GM18868 (cell line): ENCODE results near the gene PHAX.
"Not testable (repeated sequence)": the region's sequence is repeated elsewhere in the genome, so short reads cannot be mapped to it uniquely, and the experiment has no call there.

Source experiments
- ATAC-seq: cut with Tn5 transposase; IDR thresholded peaks from one replicate; pipeline ENCODE4 v1.9.1; 2021; ENCODE audit warnings: mild to moderate bottlenecking, moderate library complexity; ENCODE audit not compliant: unreplicated experiment

Gene PHAX

GRCh38 chr5:126600631-126601511 lies at the start of gene PHAX:
Gene PHAX, plus strand, starts transcription at chr5:126600947. Its CDS starts 16 bp downstream, at chr5:126600963.
- peak; percentile 93 for ATAC-seq

- no peak for ATAC-seq
These were observed 48.1 kb upstream of the PHAX start for GRCh38 chr5:126552614-126553013.

DNA sequence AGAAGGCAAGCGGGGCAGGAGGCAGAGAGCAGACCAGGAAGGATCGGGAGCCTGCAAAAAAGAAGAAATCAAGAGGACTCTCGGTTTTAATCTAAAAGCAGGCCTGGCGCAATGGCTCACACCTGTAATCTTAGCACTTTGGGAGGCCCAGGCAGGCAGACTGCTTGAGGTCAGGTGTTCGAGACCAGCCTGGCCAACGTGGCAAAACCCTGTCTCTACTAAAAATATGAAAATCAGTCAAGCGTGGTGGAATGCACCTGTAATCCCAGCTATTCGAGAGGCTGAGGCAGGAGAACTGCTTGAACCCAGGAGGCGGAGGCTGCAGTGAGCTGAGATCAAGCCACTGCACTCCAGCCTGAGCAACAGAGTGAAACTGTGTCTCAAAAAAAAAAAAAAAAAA lies 45.6 kb upstream of the PHAX start:
- not testable (repeated sequence) for ATAC-seq

GRCh38 chr5:126561908-126562307 lies 38.8 kb upstream of the PHAX start:
- ATAC-seq = no peak

DNA sequence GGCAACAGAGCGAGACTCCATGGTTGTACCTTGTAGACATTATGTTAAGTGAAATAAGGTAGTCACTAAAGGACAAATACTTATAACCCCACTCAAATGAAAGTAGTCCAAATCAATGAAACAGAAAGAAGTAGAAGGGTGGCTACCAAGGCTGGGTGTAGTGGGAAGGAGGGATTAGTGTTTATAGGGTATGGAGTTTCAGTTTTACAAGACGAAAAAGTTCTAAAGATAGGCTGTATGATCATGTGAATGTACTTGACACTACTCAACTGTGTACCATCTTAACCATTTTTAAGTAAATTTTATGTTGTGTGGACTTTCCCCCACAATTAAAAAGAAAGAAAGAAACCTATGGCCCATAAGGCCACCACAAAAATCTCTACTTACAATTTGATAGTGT lies 37.9 kb upstream of the PHAX start:
- peak; percentile 99 for ATAC-seq

- ATAC-seq = no peak
These were observed 32.5 kb upstream of the PHAX start for GRCh38 chr5:126568206-126568755.

- no peak for ATAC-seq
These were observed 25.1 kb upstream of the PHAX start for GRCh38 chr5:126575644-126576043.

- ATAC-seq = no peak
These were observed 23.8 kb upstream of the PHAX start for GRCh38 chr5:126576974-126577373.

DNA sequence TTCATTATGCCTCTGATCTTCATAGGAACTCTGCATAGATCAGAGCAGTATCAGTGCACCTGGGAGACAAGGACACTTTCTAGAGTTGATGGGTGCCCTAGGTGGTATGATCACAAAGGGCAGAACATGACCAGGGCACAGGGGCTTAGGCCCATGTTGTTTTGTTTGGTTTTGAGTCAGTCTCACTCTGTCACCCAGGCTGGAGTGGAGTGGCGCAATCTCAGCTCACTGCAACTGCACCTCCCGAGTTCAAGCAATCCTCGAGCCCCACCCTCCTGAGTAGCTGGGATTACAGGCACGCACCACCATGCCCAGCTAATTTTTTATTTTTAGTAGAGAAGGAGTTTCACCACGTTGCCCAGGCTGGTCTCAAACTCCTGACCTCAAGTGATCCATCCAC lies 23.3 kb upstream of the PHAX start:
- no peak for ATAC-seq

DNA sequence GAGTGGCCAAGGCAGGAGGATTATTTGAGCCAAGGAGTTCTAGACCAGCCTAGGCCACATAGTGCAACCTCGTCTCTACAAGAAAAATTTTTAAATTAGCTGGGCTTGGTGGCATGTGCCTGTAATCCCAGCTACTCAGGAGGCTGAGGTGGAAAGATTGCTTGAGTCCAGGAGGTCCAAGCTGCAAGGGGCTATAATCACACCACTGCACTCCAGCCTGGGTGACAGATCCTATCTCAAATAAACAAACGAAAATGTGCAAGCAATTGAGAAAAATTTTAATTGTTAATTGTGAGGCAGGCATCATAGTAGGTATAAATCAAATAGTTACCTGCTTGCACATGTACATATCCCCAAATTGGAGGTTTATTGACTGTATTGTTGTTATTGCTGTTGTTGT lies 21.0 kb upstream of the PHAX start:
- no peak for ATAC-seq

GRCh38 chr5:126583761-126584160 lies 17.0 kb upstream of the PHAX start:
- ATAC-seq = no peak

GRCh38 chr5:126587551-126588390 lies 13.0 kb upstream of the PHAX start:
- ATAC-seq = no peak

- ATAC-seq = no peak
These were observed 11.0 kb upstream of the PHAX start for GRCh38 chr5:126589536-126590297.

DNA sequence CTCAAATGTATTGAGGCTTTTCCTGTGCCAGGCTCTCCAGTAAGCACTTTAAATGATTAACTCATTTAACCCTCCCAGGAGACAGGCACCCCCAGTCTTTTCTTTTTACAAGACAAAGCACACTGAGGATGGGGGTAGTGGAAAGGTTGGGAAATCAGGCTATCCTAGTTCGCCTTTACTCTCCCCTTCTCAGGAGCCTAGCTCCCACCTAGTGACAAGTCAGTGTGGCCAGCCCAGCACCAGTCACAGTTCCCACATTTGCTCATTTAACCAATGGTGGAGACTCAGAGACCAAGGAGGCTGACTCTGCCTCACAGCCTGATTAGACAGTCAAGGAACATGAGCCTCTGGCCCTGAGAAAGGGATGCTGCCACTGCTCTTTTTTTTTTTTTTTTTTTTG lies 9.2 kb upstream of the PHAX start:
- no peak for ATAC-seq

DNA sequence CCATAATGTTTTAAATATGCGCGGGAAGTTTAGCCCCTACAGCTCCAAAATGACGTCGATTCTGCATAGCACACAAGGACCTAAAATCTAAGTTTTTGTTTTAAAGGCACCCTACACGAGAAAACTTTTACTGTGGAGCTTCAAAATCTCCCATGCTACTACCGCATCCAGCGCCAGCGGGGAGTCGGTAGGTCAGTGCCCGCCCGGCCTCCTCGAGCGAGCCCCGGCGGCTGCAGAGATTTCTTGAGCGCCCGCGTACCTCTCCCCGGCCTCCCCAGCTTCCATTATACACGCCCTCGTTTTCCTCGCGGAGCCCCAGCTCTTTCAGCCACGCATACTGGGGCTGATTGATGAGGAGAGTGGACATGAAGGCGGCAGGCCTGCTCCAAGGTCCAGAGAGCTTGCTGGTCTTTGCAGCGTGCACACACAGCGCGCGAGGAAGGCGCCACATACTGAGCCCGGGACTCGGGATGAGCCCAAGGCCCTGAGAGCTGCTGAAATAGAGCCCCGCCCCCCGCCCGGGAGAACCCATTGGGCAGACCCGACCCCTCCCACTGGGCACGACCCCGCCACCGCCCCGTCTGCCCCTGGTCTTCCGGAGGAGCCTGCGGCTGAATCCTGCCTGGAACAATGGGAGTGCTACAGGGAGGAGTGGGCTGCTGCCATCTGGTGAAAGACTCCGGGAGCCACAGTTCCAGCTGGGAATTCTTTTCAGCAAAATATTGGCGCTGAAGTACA lies 5.8 kb upstream of the PHAX start, which contains the start of gene ALDH7A1:
Gene ALDH7A1 (minus strand): TSS at position 472 of the 738 bp plus-strand sequence. CDS start 21 bp downstream, at position 451.
- ATAC-seq = peak; percentile 87

- ATAC-seq = peak; percentile 26
These were observed 5.2 kb upstream of the PHAX start for GRCh38 chr5:126595486-126596083.

GRCh38 chr5:126597156-126597555 lies 3.6 kb upstream of the PHAX start:
- ATAC-seq = no peak

- no peak for ATAC-seq
These were observed 1.2 kb upstream of the PHAX start for GRCh38 chr5:126599499-126599898.

- ATAC-seq = not testable (repeated sequence)
These were observed 646 bp upstream of the PHAX start for GRCh38 chr5:126599971-126600630.
